HG02943 (cell line): ENCODE measurements around the gene MCM6.

Experiments used
- ATAC-seq: cut with Tn5 transposase; IDR thresholded peaks from one replicate; pipeline ENCODE4 v1.9.1; 2021; ENCODE audit warnings: mild to moderate bottlenecking, low read depth, moderate library complexity; ENCODE audit not compliant: unreplicated experiment

Gene MCM6

DNA sequence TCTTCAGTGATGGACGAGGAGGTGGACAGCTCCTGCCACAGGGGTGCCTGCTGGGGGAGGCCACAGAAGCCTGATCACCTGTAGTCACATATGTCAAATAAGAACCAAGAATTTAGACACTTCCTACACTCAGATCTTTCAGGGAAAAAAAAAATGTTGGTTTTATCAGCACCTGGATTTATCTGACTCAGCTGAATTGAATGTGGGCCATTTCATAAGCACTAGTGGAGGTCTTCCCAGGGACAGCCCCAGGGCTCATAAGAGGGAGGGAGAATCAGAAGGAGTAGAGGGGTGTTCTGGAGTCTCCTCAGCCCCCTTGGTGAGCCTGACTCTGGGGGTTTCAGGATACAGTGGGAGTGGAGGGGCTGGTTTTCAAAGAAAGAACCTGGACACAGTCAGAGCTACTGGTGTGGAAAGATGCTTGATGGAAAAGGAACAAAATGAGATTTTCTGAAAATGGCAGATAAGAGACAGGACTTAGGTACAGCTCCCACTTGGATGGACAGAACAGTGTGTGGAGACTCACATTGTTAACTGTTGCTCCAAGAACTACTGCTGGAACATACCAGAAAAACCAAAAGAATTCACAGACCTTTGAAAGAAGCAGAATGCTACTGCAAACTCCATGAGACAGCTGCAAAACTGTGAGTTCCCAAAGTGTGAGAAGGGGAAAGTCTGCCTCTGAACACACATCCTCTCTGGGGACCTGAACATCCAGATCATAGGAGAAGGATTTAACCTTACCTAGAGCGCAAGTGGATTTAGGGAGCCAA is 84.6 kb downstream of the MCM6 start:
- ATAC-seq = no peak

DNA sequence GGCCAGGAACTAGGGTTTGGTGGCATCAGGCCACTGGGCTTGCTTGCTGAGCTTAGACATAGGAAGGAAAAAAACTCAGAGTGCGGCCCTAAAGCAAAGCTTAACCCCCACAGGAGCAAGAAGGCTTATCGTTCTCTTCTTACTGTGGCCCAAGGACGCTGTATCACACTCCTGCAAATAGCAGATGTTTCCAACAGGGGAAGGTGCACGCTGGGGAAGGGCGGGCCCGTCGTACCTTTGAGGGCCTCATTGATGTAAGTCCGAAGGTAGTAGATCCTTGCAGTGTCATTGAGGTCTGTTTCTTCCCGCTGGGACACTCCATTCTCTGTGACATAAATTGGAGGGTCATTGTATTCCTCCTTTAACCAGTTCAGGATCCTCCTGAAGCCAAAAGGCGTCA is 85.8 kb downstream of the MCM6 start:
- ATAC-seq = no peak
